ENCODE data around the gene BST1. TPM values are rescaled to one million over a fixed set of nuclear protein-coding genes. Genes with fewer than 3 reads are reported as not detected.

The BST1 gene
- 2.7 and 3.1 TPM in 2 replicates for total RNA-seq

GRCh38 chr4:15702941-15703403 is at the start of gene BST1:
BST1 (plus strand) TSS chr4:15703065; CDS start chr4:15703145, 80 bp downstream.

GRCh38 chr4:15655223-15656037 is 47.4 kb upstream of the BST1 start, which contains the start of gene FBXL5:
FBXL5 (minus strand) TSS chr4:15655357; CDS start chr4:15655287, 70 bp downstream.

DNA sequence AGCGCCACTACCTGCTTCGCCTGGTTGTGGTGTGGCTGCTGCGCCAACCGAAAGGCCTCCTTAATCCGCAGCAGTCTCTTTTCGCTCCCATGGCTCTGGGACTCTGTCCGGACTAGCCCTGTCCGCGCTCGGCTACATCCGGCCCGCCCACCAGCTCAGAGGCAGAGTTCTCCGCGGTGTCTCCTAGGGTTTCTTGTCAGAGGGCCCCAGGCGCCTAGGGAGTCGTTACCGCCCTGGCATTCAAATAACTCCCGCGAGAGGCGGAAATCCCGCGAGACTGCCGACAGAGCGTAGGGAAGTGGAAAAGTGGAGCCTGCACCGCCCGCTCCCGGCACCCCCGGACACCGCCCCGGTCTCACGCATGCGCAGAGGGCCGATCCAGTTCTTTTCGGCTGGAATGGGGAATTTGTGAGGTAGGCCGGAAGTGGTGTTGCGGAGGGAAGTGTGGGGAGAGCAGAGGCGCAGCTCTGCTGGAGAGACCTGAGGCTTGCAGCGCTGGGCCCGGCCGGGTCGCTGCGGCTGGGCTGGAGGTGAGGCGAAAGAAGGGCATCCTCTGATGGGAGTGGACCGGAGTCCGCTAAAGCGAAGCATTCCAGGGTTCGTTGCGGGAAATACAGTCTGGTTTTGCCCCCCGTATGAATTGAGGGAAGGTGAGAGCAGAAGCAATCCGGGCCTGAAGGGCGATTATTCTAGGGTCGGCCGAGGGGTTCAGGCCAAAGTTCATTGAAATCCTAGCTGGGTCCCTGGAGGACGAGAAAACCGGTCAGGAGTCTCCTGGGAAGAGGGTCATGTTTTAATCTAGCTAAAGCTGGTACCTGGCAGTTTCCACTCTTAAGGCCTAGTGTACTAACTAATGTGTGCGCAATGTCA is 21.3 kb upstream of the BST1 start, which contains the start of gene FAM200B:
Gene FAM200B (plus strand): TSS at position 456 of the 870 bp plus-strand sequence. CDS start 5,151 bp downstream, outside the sequence.

DNA sequence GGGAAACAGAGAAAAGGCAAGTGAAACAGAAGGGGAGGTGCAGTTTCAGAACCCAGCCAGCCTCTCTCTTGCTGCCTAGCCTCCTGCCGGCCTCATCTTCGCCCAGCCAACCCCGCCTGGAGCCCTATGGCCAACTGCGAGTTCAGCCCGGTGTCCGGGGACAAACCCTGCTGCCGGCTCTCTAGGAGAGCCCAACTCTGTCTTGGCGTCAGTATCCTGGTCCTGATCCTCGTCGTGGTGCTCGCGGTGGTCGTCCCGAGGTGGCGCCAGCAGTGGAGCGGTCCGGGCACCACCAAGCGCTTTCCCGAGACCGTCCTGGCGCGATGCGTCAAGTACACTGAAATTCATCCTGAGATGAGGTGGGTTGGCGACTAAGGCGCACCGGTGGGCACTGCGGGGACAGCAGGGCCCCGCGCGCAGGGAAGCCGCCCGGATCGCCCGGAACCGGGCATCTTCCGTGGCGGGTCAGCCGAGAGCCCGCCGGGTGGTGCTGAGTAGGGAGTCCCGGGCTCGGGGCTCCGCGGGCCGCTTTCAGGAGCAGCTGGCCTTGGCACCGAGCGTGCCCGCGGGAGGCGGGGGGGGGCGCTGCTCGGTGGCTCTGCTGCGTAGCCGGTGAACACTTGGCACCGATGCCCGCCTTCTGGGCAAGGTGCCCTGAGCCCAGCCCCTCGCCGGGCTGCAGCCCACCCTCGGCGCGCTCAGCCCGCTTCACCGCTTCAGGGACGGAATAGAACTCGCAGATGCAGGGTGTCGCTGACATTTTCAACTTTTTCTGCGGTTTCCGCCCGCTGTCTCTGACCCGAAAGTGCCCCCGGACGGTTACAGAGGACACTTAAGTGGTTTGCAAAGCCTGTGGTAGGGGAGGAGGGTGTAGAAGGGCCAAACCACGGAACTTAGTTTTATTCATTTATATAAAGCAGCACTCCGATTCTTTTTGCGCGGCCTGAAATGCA is 75.7 kb downstream of the BST1 start, which contains the start of gene CD38:
Gene CD38 (plus strand): TSS at position 40 of the 953 bp plus-strand sequence. CDS start 87 bp downstream, at position 127.

Other genes with a start within 250 kb of the BST1 start
- 20.5 and 22.5 TPM in 2 replicates for gene CC2D2A, start 233.2 kb upstream of the BST1 start, total RNA-seq
- 127 and 136 TPM in 2 replicates for gene FBXL5, start 47.7 kb upstream of the BST1 start, total RNA-seq
- gene FAM200B, start 21.2 kb upstream of the BST1 start, total RNA-seq: 12.3 and 19.5 TPM in 2 replicates
- not detected in 2 replicates for gene CD38, start 75.3 kb downstream of the BST1 start, total RNA-seq
- not detected in 2 replicates for gene FGFBP1, start 235.7 kb downstream of the BST1 start, total RNA-seq